HCT116 (cell line): ENCODE results near the gene CREBBP.

Experiments used
- EZH2 ChIP-seq: fragments of 200-600 bp; sonication (generic); IDR thresholded peaks from 2 replicates; pipeline ENCODE4 v1.6.1; 2017; ENCODE audit warnings: antibody characterized with exemption, mixed run types
- EZH2phosphoT487 ChIP-seq: fragments of 200-600 bp; IDR thresholded peaks from 2 replicates; pipeline ENCODE4 v1.6.1; 2018; ENCODE audit warnings: antibody characterized with exemption, borderline replicate concordance
- POLR2A ChIP-seq: IDR thresholded peaks from 2 replicates; pipeline ENCODE4 v1.7.0; 2011; ENCODE audit warnings: borderline replicate concordance; ENCODE audit not compliant: insufficient read depth, insufficient read length; ENCODE audit errors: extremely low read depth
- POLR2AphosphoS5 ChIP-seq: IDR thresholded peaks from 2 replicates; pipeline ENCODE4 v1.6.1; 2011; ENCODE audit warnings: mild to moderate bottlenecking, low read depth, low read length, moderate library complexity
- RAD21 ChIP-seq: IDR thresholded peaks from 2 replicates; pipeline ENCODE4 v1.6.1; 2012; ENCODE audit warnings: low read depth, mild to moderate bottlenecking
- YY1 ChIP-seq: IDR thresholded peaks from 2 replicates; pipeline ENCODE4 v1.6.1; 2011; ENCODE audit warnings: low read length, low read depth, moderate library complexity, mild to moderate bottlenecking; ENCODE audit not compliant: insufficient replicate concordance; ENCODE audit errors: extremely low read depth
- ZFX ChIP-seq: fragments of 450-650 bp; IDR thresholded peaks from 2 replicates; pipeline ENCODE4 v1.6.1; 2017
- TF ChIP-seq, protein P1 (sequence below): IDR thresholded peaks from 2 replicates; pipeline ENCODE4 v1.6.1; 2012; ENCODE audit warnings: low read depth
- TF ChIP-seq, protein P2 (sequence below), 3 experiments: fragments of 200-600 bp in 1 of 3; sonication (generic) in 1 of 3; IDR thresholded peaks in 2 of 3; conservative IDR thresholded peaks in 1 of 3; 2 replicates each; pipeline ENCODE4 v1.5.1; 2012 to 2017; ENCODE audit warnings: low read depth in 2 of 3, low read length in 2 of 3, antibody characterized with exemption in 1 of 3, borderline replicate concordance in 1 of 3, control low read depth in 1 of 3, mild to moderate bottlenecking in 1 of 3, mixed read lengths in 1 of 3, mixed run types in 1 of 3, moderate library complexity in 1 of 3; ENCODE audit not compliant: insufficient read depth in 1 of 3
- TF ChIP-seq, protein P3 (sequence below): IDR thresholded peaks from 2 replicates; pipeline ENCODE4 v1.6.1; 2012

DNA sequence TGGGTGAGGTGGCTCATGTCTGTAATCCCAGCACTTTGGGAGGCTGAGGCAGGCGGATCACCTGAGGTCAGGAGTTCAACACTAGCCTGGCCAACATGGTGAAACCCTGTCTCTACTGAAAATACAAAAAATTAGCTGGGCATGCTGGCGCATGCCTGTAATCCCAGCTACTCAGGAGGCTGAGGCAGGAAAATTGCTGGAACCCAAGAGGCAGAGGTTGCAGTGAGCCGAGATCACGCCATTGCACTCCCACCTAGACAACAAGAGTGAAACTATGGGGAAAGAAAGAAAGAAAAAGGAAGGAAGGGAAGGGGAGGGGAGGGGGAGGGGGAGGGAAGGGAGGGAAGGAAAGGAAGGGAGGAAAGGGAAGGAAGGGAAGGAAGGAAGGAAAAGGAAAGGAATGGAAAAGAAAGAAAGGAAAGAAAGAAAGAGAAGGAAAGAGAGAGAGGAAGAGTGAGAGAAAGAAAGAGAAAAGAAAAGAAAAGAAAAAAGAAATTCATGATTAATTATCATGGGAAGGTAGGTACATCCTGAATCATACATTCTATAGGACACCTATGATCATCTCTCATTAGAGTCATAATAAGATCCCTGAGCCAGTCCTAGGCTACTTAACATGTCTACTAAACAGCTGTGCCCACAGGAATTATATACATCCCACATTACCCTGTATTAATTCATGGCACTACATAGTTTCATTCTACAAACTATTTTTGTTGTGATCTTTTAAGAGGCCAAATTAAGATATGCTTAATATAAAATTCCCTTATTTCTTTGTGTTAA lies 40.9 kb downstream of the CREBBP start:
- TF ChIP-seq, protein P1, sequence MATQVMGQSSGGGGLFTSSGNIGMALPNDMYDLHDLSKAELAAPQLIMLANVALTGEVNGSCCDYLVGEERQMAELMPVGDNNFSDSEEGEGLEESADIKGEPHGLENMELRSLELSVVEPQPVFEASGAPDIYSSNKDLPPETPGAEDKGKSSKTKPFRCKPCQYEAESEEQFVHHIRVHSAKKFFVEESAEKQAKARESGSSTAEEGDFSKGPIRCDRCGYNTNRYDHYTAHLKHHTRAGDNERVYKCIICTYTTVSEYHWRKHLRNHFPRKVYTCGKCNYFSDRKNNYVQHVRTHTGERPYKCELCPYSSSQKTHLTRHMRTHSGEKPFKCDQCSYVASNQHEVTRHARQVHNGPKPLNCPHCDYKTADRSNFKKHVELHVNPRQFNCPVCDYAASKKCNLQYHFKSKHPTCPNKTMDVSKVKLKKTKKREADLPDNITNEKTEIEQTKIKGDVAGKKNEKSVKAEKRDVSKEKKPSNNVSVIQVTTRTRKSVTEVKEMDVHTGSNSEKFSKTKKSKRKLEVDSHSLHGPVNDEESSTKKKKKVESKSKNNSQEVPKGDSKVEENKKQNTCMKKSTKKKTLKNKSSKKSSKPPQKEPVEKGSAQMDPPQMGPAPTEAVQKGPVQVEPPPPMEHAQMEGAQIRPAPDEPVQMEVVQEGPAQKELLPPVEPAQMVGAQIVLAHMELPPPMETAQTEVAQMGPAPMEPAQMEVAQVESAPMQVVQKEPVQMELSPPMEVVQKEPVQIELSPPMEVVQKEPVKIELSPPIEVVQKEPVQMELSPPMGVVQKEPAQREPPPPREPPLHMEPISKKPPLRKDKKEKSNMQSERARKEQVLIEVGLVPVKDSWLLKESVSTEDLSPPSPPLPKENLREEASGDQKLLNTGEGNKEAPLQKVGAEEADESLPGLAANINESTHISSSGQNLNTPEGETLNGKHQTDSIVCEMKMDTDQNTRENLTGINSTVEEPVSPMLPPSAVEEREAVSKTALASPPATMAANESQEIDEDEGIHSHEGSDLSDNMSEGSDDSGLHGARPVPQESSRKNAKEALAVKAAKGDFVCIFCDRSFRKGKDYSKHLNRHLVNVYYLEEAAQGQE = no peak
- TF ChIP-seq POLR2AphosphoS5 (no peak), EZH2 (no peak), RAD21 (no peak), POLR2A (no peak), ZFX (no peak), EZH2phosphoT487 (no peak), YY1 (no peak)
- TF ChIP-seq, protein P2, sequence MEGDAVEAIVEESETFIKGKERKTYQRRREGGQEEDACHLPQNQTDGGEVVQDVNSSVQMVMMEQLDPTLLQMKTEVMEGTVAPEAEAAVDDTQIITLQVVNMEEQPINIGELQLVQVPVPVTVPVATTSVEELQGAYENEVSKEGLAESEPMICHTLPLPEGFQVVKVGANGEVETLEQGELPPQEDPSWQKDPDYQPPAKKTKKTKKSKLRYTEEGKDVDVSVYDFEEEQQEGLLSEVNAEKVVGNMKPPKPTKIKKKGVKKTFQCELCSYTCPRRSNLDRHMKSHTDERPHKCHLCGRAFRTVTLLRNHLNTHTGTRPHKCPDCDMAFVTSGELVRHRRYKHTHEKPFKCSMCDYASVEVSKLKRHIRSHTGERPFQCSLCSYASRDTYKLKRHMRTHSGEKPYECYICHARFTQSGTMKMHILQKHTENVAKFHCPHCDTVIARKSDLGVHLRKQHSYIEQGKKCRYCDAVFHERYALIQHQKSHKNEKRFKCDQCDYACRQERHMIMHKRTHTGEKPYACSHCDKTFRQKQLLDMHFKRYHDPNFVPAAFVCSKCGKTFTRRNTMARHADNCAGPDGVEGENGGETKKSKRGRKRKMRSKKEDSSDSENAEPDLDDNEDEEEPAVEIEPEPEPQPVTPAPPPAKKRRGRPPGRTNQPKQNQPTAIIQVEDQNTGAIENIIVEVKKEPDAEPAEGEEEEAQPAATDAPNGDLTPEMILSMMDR (IDR thresholded peaks at IDR 0.05 in 2 of 3, conservative IDR thresholded peaks at IDR 0.05 in 1 of 3; ENCODE audit: borderline replicate concordance in 1 of 3, insufficient read depth in 1 of 3, low read depth in 2 of 3, low read length in 2 of 3) = no peak
- TF ChIP-seq, protein P3, sequence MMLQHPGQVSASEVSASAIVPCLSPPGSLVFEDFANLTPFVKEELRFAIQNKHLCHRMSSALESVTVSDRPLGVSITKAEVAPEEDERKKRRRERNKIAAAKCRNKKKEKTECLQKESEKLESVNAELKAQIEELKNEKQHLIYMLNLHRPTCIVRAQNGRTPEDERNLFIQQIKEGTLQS = no peak
